ENCODE measurements around the gene HEATR5A.

HEATR5A gene

DNA sequence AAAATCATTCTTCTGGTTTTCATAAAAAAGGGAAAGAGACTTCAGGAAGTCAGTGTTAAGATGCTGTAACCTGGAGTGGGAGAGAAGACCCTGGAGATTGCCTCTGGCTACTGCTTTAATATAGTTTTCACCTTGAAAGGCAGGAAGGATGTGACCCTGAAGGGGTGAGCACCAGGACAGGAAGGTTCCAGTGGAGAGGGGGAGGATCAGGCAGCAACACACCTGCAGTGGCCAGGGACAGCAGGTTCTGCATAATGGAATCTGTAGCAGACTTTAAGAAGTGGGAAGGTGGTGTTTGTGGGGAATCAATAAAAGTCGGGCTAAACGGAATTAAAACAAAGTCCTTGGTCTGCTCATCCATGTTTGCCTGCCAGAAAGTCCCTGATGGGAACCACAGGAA, 6.3 kb upstream of the HEATR5A start:
- DNase-seq (ENCODE audit: low read depth in 2 of 2): no peak

DNA sequence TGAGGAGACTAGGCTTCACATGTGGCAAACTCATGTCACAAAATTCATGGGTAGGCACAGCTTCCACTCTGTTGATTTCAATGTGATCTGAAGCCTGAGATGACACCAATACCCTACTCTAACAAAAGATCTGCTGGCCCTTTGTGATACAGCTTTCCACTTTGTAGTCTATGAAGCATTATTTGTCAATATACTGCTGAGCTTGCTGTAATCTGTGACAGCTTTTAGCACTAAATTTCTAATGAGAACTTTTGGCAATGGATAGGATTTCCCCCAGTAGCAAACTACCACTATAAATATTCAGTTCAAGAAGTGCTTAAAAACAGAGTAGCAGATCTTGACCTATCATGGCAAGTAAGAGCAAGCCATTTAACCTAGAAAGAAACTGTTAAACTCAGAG, 5.6 kb upstream of the HEATR5A start:
- DNase-seq (ENCODE audit: low read depth in 2 of 2): no peak

DNA sequence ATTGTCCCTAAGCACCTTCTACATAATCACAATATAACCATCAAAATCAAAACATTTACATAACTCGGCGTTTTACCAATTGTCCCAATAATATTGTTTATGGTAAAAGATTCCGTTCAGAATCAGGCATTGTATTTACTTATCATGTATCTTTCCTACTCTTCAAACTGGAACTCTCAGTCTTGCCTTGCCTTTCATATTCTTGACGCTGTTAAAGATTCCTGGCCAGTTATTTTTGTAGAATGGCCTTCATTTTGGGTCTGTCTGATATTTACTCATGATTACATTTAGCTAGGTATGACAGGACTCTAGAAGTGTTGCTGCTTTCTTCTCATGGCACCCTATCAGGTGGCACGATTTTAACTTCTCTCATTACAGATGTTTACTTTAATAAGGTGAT, 850 bp upstream of the HEATR5A start:
- no peak for DNase-seq (ENCODE audit: low read depth in 2 of 2)

DNA sequence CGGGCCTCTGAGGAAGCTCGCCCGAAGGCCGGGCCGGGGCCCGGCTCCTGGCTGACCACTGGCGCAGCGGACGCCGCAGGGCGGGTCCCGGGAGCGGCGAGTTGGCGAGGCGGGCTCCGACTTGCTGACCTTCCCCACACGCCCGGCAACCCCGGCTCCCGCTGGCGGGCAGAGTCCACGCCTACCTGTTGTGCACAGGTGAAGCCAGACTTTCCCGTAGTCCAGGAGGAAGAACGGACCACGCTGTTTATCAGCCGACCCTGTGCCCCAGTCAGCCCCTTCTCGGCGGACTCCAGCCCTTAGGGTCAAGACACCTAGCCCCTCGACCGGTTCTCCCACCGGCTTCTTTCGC, 407 bp downstream of the HEATR5A start:
- no peak for DNase-seq (ENCODE audit: low read depth in 2 of 2)

GRCh38 chr14:31419179-31419966, 977 bp downstream of the HEATR5A start:
- no peak for DNase-seq (ENCODE audit: low read depth in 2 of 2)

DNA sequence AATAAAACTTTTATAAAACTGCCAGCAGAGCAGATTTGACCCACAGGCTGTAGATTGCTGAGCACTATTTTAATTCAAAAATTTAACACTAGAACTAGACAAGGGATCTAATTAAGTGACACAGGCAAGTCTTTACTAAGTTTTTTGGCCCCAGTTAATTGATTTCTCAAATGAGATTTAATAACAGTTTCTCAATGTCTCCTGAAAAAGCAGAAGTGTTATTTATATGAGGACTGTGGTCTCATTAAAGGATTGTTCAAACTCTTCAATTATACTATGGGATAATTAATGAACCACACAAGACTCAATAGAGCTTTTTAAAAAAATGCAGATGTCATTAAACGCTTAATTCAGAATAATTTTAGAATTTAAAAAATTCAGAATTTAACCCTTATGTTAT, 1.9 kb downstream of the HEATR5A start:
- no peak for DNase-seq (ENCODE audit: low read depth in 2 of 2)

- DNase-seq (ENCODE audit: low read depth in 2 of 2): no peak
These were observed 6.0 kb downstream of the HEATR5A start for GRCh38 chr14:31414190-31414833.

- no peak for DNase-seq (ENCODE audit: low read depth in 2 of 2)
These were observed 9.1 kb downstream of the HEATR5A start for GRCh38 chr14:31411218-31411727.

DNA sequence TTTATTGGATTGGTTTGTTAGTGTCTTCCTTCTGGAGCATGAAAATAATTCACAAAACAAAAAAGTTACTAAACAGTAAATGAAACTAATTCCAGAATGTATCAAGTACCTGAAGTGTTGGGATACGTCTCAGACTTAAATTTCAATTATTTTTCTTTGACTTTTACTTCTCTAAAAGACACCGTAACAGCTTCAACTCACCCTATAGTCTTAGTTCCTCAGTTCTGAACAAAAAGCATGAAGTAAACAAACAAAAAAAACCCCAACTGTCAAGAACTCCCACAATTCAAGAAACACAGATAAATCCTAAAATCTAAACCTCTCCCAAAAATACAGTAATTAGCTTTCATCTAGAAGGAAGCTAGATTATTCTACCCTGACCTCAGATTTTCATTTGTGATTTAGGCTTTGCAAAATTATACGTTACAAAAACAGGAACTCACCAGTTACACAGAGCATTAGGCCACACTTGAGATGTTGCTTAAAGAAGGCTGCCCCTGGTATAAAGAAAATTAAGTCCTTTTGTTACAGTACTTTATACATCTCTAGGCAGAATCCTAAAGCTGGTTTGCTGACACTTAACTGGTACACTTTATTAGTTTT, 10.2 kb downstream of the HEATR5A start:
- no peak for DNase-seq (ENCODE audit: low read depth in 2 of 2)

GRCh38 chr14:31408421-31408820, 11.9 kb downstream of the HEATR5A start:
- no peak for DNase-seq (ENCODE audit: low read depth in 2 of 2)

DNA sequence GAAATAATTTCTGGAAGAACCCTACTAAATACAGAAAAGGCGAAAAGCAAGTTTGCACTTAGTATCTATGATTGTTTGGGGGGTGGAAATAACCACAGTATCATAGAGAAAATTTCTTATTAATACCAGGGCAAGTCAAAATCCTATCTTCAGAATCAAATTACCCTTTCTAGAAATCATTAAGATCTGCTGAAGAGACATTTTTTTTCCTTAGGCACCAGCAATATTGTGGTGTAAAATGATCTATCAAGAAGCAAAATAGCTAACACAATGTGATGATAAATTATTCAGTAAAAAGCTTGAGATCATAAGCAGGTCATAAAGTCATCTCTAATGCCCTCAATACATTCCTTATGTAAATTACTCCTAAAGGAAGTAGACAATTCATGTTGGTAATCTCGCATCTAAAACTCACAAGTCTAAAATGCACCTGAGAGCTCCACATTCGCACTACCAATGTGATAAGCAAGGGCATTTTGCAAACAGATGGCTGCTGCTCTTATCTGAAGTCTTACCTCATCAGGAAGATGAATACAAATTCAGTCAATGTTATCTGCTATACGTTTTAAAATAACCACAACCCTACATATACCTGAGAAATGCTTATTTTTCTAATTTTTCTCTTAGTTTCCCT, 14.6 kb downstream of the HEATR5A start:
- DNase-seq (ENCODE audit: low read depth in 2 of 2): no peak

- DNase-seq (ENCODE audit: low read depth in 2 of 2): no peak
These were observed 15.2 kb downstream of the HEATR5A start for GRCh38 chr14:31405106-31405505.

DNA sequence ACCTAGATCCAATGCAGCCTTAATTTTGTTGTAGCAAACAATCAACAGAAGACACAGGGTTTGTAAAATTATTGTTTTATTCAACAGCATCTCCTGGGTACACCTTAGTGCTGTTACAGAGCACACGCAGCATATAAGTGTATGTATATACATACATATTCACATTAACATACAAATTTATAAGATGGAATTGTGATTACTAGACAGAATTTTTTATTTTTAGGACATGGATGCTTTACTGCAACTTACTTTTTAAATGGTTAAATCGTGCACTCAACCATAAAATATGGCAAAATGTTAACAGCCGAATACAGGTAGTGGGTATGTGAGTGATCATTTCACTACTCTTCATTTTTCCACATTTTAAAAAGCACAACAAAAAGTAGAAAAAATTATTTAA, 16.6 kb downstream of the HEATR5A start:
- no peak for DNase-seq (ENCODE audit: low read depth in 2 of 2)

DNA sequence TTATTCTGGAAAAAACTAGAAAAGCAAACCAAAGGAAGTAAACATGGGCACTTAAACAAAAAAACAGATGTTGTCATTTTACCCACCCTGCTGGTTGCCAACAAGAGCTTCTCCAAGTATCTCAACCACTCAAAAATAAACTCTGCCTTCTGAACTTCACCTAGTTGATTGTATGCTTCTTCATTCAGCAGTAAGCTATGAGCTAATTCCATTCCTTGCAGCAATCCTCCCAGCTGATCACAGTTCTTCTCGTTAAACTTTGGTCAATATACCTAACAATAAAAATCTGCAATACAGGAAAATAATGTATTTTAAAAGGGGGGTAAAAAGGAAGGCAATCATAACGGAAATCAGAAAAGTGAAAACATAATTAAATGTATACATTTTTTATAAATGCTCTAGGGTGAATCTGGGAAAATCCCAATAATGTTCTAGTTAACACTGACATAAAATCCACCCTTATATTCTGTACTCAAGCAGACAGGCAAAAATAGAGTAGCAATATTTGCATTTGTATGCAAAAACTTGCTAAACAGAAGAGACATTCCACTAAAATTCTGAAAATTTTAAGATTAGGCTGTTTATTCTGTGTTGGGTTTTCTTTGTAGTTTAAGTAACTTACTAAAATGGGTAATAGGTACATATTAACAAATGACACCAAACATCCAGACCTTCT, 17.4 kb downstream of the HEATR5A start:
- DNase-seq (ENCODE audit: low read depth in 2 of 2): no peak

- DNase-seq (ENCODE audit: low read depth in 2 of 2): no peak
These were observed 18.9 kb downstream of the HEATR5A start for GRCh38 chr14:31401369-31401932.

DNA sequence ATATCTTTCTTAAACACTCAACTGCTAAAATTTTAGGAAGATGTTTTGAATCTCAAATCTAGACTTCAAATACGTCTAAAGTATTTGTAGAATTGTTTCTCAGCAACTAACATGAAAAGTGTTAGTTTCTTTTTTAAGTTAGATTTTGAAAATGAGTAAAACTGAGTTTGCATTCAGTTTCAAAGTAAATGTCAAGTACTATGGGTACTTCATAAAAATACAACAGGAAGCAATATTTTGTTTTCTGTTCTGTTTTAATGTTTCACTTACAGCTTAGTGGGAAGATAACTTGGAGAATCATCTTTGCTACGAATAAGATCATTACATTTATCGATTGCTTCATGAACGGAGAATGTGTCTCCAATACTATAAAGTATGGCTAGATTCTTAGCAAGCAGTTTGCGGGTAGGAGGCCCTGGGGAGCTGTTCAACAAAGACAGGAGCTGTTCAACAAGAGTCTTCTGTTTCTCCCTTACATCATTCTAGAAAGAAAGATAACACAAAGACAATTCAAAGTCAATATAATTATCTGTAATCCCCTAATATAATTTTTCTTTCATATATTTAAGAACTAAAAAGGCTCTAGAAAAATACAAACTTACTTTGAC, 20.2 kb downstream of the HEATR5A start:
- DNase-seq (ENCODE audit: low read depth in 2 of 2): no peak

- no peak for DNase-seq (ENCODE audit: low read depth in 2 of 2)
These were observed 24.7 kb downstream of the HEATR5A start for GRCh38 chr14:31395572-31396205.

DNA sequence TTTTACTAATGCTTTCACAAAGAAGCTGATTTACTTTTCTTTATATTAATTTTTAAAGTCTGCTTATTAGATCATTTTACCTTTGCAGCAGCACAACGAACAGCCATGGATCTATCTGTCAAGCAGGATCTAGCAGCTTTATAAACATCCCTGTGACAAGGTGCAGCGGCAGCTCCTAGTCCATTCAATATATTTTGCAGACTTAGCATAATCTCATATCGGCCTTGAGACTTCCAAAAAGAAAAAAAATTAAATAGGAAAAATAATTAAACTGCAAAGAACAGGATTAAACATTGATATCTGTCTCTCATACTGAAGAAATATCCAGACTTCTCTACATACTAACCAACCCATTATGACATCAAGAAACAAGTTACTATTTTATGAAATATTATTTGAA, 25.2 kb downstream of the HEATR5A start:
- no peak for DNase-seq (ENCODE audit: low read depth in 2 of 2)

DNA sequence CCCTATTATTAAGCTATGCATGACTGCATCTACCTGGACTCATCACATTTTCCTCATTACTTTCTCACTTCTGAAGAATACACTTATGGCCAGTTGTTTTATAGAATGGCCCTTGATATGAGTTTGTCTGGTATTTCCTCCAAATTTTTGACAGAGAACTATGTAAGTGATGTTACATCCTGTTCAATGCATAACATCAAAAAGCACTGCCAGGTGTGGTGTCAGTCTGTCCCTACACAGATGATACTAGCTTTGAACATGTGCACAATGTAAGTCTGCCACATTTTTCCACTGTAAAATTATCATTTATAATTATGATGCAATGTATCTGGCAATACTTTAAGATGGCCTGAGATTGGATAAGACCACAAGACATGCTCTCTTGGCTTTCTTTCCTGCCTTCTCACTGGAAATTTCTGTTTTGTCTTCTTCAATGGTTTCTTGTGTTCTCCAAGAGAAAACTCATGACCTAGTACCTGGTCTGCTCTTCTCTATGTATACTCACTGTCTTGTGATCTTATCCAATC, 28.3 kb downstream of the HEATR5A start:
- DNase-seq (ENCODE audit: low read depth in 2 of 2): no peak

GRCh38 chr14:31391473-31391872, 28.9 kb downstream of the HEATR5A start:
- no peak for DNase-seq (ENCODE audit: low read depth in 2 of 2)
